GM12801 (cell line): Measurements from ENCODE around the gene GAGE10.

Experiments used
- TF ChIP-seq, protein P1 (sequence below): IDR thresholded peaks from one replicate; pipeline ENCODE4 v1.5.1; 2011; ENCODE audit warnings: control low read depth; ENCODE audit not compliant: insufficient read length; ENCODE audit errors: extremely low read depth

GAGE10 gene

DNA sequence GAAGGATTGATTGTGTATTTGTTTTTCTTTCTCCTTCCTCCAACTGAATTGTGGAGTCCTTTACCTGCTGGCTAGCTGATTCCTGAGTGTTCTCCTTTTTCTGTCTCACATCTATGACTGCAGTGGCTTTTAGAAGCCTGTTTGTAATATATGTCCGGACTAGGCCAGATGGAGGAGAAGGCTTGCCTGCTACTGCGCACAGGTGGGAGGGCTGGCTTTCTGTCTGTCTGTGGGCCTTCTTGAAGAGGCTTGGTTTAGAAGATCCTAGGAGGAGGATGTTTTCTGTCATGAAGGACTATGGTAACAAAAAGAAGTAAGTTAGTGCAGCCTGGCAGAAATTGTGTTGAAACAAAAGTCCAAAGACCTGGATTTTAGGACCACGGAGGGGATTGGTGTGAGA, 25.4 kb upstream of the GAGE10 start:
- TF ChIP-seq, protein P1, sequence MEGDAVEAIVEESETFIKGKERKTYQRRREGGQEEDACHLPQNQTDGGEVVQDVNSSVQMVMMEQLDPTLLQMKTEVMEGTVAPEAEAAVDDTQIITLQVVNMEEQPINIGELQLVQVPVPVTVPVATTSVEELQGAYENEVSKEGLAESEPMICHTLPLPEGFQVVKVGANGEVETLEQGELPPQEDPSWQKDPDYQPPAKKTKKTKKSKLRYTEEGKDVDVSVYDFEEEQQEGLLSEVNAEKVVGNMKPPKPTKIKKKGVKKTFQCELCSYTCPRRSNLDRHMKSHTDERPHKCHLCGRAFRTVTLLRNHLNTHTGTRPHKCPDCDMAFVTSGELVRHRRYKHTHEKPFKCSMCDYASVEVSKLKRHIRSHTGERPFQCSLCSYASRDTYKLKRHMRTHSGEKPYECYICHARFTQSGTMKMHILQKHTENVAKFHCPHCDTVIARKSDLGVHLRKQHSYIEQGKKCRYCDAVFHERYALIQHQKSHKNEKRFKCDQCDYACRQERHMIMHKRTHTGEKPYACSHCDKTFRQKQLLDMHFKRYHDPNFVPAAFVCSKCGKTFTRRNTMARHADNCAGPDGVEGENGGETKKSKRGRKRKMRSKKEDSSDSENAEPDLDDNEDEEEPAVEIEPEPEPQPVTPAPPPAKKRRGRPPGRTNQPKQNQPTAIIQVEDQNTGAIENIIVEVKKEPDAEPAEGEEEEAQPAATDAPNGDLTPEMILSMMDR = no peak

DNA sequence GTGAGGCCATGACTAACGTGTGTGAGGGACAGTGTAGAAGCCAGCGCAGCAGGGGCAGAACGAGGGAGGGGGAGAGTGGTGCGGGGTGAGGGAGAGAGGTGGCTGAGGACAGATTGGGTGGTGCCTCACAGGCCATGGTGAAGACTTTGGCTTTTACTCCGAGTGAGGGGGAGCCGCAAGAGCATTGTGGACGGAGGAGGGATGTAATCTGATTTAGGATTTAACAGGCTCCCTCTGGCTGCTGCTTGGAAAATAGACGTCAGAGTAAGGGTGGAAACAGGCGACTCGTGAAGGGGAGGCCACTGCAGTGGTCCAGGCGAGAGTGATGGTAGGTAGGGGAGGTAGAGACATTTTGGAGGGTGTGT, 20.8 kb upstream of the GAGE10 start:
- TF ChIP-seq, protein P1 = no peak

DNA sequence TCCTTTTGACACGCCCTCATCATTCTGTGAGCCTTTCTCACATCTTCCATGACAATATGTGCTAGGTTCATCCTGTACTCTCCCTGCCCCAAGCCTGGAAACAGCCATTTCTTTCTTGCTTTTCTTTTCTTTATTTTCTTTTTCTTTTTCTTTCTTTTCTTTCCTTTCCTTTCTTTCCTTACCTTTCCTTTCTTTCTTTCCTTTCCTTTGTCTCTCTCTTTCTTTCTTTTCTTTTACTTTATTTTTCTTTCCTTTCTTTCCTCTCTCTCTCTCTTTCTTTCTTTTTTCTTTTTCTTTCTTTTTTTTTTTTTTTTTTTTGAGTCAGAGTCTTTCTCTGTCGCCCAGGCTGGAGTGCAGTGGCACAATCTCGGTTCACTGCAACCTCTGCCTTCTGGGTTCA, 19.2 kb upstream of the GAGE10 start:
- TF ChIP-seq, protein P1 = no peak

DNA sequence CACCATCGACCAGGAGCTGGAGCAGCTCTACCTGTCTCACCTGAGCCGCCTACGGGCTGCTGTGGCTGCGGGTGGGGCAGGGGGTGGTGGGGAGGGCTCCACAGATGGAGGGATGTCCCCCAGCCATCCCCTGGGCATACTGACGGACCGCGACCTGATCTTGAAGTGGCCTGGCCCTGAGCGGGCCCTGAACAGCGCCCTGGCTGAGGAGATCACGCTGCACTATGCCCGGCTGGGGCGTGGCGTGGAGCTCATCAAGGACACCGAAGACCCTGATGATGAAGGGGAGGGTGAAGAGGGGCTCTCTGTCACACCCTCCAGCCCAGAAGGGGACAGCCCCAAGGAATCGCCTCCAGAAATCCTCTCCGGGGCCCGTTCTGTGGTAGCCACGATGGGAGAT, 17.3 kb upstream of the GAGE10 start:
- TF ChIP-seq, protein P1 = no peak

DNA sequence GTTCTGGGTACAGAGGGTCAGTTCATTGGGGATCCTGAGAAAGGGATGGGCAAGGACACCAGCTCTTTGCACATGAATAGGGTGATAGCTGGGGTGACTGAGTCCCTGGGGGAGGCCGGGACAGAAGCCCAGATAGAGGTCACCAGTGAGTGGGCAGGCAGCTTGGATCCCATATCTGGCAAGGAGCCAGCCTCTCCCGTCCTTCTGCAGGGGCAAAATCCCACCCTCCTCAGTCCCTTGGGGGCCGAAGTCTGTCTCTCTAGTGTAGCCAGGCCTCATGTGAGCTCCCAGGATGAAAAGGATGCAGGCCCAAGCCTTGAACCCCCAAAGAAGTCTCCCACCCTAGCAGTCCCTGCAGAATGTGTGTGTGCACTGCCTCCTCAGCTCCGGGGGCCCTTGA, 16.9 kb upstream of the GAGE10 start:
- TF ChIP-seq, protein P1 = no peak

DNA sequence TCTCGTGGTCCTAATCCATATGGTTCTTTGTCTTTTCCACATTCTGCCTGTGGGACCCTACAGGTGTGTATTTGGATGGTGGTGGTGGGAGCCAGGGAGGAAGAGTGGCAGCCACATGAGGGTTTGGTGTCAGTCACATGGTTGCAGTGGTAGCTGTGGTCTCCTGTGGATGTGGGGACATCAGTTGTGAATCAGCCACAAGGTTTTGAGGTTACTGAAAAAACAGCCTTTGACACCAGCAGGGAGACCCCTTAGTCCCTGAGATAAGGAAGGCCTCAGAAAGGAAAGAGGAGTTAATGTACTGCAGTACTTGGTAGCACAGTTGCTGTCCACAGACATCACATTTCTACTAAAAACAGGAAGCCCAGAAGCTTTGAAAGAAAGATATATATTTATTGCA, 15.8 kb upstream of the GAGE10 start:
- TF ChIP-seq, protein P1 = no peak

DNA sequence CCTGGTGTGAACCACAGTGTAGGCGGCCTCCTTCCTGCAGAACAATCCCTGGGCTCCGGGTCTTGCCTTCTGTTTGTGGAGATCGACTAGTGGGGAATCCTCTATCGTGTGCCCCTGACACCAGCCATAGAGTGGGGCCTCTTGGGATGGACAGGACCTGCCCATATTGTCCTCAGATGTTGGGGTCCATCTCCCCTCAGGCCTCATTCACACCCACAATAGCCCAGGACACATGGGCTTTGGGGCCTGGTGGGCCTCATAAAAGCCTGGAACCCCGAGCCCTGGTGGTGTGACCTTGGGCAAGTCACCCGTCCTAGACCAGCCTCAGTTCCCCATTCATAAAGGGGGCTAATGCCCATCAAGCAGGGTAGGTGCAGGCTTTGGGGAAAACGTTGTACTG, 13.2 kb upstream of the GAGE10 start:
- TF ChIP-seq, protein P1 = no peak

DNA sequence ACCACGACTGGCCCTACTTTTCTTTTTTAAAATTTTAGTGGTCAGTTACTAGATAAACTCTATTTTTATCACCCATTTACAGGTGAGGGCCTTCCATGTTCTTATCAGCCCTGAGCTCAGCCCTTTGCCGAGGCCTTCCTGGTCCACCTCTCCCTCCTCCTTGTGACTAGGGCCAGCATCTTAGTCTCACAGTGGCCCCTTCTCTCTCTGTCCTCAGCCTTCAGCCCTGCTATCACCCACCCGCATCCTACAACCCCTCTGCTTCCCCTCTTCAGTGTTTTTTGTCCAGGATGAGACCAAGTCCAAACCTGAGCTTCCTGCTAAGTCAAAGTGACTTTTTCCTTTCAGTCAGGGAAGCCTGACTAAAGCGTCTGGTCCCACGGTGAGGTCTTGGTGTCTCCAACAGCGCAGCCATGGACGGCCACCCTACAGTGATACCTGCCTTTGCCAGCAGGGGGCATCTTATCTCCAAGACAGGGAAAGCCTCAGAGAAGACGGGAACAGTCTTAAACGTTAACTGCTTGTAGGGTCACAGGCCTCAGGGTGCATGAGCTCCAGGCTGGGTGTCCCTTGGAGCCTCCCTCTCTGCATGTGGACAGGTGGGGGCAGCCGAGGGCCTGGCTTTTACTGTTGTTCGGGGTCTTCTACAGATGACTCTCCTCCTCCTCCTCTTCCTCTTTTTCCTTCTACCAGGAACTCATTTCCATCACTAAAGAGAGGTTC, 11.7 kb upstream of the GAGE10 start:
- TF ChIP-seq, protein P1 = no peak
